Body of pancreas (tissue), 4 donors: Measurements from ENCODE around the gene TMEM235.

Experiments
- CTCF ChIP-seq, 7 experiments: fragments of 450-650 bp in 4 of 7; fragments of 200-600 bp in 3 of 7; sonication (generic) in 3 of 7; IDR thresholded peaks; one replicate each; pipeline ENCODE4 v1.5.1; 2016 to 2019; ENCODE audit warnings: antibody characterized with exemption in 7 of 7
- POLR2A ChIP-seq, 3 donors: fragments of 450-650 bp; IDR thresholded peaks; one replicate each; pipeline ENCODE4 v1.6.1; 2016; ENCODE audit warnings: antibody characterized with exemption in 3 of 3, mild to moderate bottlenecking in 2 of 3

GRCh38 chr17:78204387-78205123, 26.9 kb upstream of the TMEM235 start:
- TF ChIP-seq CTCF (IDR thresholded peaks at IDR 0.05), result no peak
- no peak for TF ChIP-seq POLR2A (IDR thresholded peaks at IDR 0.05)
